Aorta (tissue), 5 donors: ENCODE results near the gene MPZL3. TPM values are rescaled to one million over a fixed set of nuclear protein-coding genes. Genes with fewer than 3 reads are reported as not detected.
A peak's percentile ranks its signal among the peaks of the same experiment; 100 is the strongest.

Experiments
- ATAC-seq: fragments of 200-7000 bp; cut with Tn5 transposase; one replicate; pipeline ENCODE4 v1.9.1; 2022; ENCODE audit warnings: moderate library complexity; ENCODE audit not compliant: low FRiP score
- DNase-seq, 2 donors: peaks; one replicate each; pipeline ENCODE4 v3.0.0-alpha.2; 2020
- H3K27ac ChIP-seq, 2 donors: one replicate each; pipeline ENCODE4 v1.5.1; 2013; ENCODE audit warnings: low read length in 2 of 2, mild to moderate bottlenecking in 2 of 2, moderate library complexity in 2 of 2, control low read depth in 1 of 2, inconsistent platforms in 1 of 2, low read depth in 1 of 2
- H3K27me3 ChIP-seq, 2 donors: one replicate each; pipeline ENCODE4 v1.6.1; 2013; ENCODE audit warnings: control low read depth in 1 of 2, low read length in 1 of 2, mild to moderate bottlenecking in 1 of 2, moderate library complexity in 1 of 2; ENCODE audit not compliant: insufficient read depth in 2 of 2, control insufficient read depth in 1 of 2
- H3K36me3 ChIP-seq, 2 donors: one replicate each; pipeline ENCODE4 v1.6.1; 2013; ENCODE audit warnings: control low read depth in 1 of 2, low read length in 1 of 2, mild to moderate bottlenecking in 1 of 2; ENCODE audit not compliant: insufficient read depth in 2 of 2, control insufficient read depth in 1 of 2
- H3K4me1 ChIP-seq, 2 donors: one replicate each; pipeline ENCODE4 v1.6.1; 2013; ENCODE audit warnings: low read length in 2 of 2, control low read depth in 1 of 2, mild to moderate bottlenecking in 1 of 2, moderate library complexity in 1 of 2; ENCODE audit not compliant: insufficient read depth in 2 of 2, control insufficient read depth in 1 of 2
- H3K4me3 ChIP-seq, 2 donors: one replicate each; pipeline ENCODE4 v1.5.1; 2013; ENCODE audit warnings: low read length in 2 of 2, control low read depth in 1 of 2, mild to moderate bottlenecking in 1 of 2
- H3K9me3 ChIP-seq: one replicate; pipeline ENCODE4 v1.6.1; 2013; ENCODE audit warnings: mild to moderate bottlenecking, low read length; ENCODE audit not compliant: control insufficient read depth
- WGBS, 2 donors: extraction: QIAGEN DNeasy Blood & Tissue Kit; methylation state at CpG; one replicate each; pipeline ENCODE4 v1.1.7; 2013; 5-methylcytosine and 5-hydroxymethylcytosine counted together
- intact Hi-C, 2 donors: fragments of 100-400 bp; cut with DNase I; formaldehyde crosslinking; loops; one replicate each; pipeline versions ENCODE4 v1.14.2 to v1.15.0; 2022
- polyA plus RNA-seq, 2 donors: library from polyadenylated mRNA; stranded (reverse); fragments of 200-250 nt; gene quantifications; one replicate each; pipeline ENCODE4 v1.2.3, GENCODE V29; 2013
- total RNA-seq, 2 donors: library from RNA; stranded (reverse); fragmentation: NEBNext Ultra II Directional; extraction: Animal tissue kit (Norgen Biotek cat#: 25700); gene quantifications; one replicate each; pipeline ENCODE4 v1.2.1, GENCODE V29; 2021
- donor health status: healthy with polysubstance abuse.
- donor health status: Bipolar disorder and iron deficiency.
- donor health status: DM: no; HTN: no; CAD: no.
- donor health status: DM: no; HTN: no; CAD: no.
- donor health status: DM: yes; HTN: yes; CAD: no.

The MPZL3 gene
- total and polyA plus RNA-seq, 4 donors = 0.33 to 2.7 (median 1.00) TPM

DNA sequence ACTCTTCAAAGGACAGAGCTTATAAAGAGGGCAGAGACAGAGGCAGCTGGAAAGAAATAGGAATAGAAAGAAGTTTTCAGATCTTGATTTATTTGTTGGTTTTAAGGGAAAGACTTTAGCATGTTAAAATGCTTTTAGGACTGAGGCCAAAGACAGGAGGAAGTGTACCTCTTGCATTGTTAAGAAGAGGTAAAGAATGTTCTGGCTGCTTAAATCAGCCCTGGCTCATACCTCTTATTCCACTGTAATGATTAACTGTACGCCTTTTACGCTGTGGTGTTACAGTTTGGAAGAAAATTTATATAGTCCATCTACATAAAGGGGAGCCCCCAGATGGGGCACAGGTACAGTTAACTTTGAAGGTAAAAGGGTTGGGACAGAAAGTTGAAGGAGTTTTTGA is 22.0 kb upstream of the MPZL3 start:
- no peaks in the 10 kb centered on the region for H3K9me3 ChIP-seq
- H3K4me3 ChIP-seq = no peak overlapping the region
- ATAC-seq (no peak), DNase-seq (no peak)
- no peaks in the 10 kb centered on the region for H3K27me3 ChIP-seq
- H3K36me3 ChIP-seq = no peaks in the 10 kb centered on the region
- H3K4me1 ChIP-seq = no peaks in the 10 kb centered on the region
- no peak overlapping the region for H3K27ac ChIP-seq
- intact Hi-C loops = no loop called here
- 80 to 82% methylated on average over 2 of the region's 2 CpGs for WGBS, 2 donors

DNA sequence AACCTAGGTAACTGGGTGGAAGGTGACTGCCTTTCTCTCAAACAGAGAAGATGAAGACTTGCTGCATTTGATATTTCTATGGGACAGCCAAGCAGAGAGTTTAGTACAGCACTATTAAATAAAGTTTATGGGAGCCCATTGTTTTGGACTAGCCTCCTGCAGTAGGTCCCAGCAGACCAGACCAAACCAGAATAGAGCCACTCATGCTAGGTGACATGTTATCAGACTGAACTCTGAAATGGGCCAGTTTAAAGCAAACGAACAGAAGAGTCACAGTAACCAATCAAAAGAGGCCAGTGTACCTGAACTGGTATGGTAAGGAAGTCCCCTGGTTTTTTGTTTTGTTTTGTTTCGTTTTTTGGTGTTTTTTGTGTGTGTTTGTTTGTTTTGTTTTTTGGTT is 19.8 kb upstream of the MPZL3 start:
- Histone ChIP-seq H3K36me3 (no peaks in the 10 kb centered on the region), H3K4me3 (no peak overlapping the region), H3K4me1 (no peaks in the 10 kb centered on the region), H3K27ac (no peak overlapping the region), H3K27me3 (peaks cover 0 to 3% of the 10 kb centered on the region in 2 donors), H3K9me3 (no peaks in the 10 kb centered on the region)
- no peak for ATAC-seq
- no peak for DNase-seq
- intact Hi-C loops = no loop called here
- WGBS, 2 donors = 54% methylated on average over 2 of the region's 2 CpGs

DNA sequence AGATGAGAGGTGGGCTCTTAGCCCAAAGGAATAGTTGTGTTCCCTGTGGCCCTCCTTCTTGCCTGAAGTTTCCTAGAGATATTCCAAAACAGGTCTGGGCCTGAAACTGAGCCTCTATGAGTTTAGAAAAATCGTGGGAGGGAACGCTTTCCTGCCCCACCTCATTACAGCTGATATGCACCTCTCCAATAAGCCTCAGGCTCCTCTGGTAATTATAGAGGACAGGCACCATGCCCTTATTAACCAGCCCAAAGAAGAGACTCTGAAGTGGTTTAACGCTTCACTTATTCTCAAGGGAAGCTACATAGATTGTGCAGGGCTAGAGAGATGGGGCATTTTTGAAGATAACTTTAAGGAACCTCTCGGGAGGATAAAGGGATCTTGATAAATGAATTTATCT is 15.3 kb upstream of the MPZL3 start:
- H3K9me3 ChIP-seq = no peaks in the 10 kb centered on the region
- no peaks in the 10 kb centered on the region for H3K36me3 ChIP-seq
- no peak for ATAC-seq
- H3K27ac ChIP-seq = no peak overlapping the region
- no peaks in the 10 kb centered on the region for H3K4me1 ChIP-seq
- intact Hi-C loops = no loop called here
- H3K4me3 ChIP-seq = no peak overlapping the region
- WGBS, 2 donors = 82 to 86% methylated on average over 4 of the region's 4 CpGs
- peaks cover 3 to 5% of the 10 kb centered on the region in 2 donors for H3K27me3 ChIP-seq
- no peak for DNase-seq

DNA sequence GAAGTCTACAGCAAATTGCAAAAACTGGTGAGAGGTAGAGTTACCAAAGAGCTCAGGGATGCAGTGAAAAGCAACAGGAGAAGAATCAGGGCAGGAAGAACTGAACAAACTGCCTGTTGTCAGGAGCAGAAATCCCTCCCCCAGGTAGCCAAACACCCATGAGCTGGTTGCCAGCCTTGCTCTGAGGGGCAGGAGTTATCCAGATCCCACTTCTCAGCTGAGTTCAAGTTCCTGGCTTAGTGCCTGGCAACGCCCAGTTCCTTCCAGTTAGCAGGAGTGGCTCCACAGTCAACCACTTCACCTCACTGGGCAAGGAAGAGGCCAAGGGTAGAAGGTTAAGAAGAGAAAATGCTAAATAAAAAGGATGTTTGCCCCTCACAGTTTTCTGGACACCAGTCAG is 13.8 kb upstream of the MPZL3 start:
- Histone ChIP-seq H3K4me1 (no peaks in the 10 kb centered on the region), H3K9me3 (no peaks in the 10 kb centered on the region), H3K36me3 (no peaks in the 10 kb centered on the region), H3K27ac (no peak overlapping the region), H3K27me3 (peaks cover 3 to 5% of the 10 kb centered on the region in 2 donors), H3K4me3 (no peak overlapping the region)
- 40 to 60% methylated on average over 1 of the region's 1 CpG for whole genome bisulfite sequencing, 2 donors
- DNase-seq = no peak
- ATAC-seq = no peak
- intact Hi-C loops = no loop called here

DNA sequence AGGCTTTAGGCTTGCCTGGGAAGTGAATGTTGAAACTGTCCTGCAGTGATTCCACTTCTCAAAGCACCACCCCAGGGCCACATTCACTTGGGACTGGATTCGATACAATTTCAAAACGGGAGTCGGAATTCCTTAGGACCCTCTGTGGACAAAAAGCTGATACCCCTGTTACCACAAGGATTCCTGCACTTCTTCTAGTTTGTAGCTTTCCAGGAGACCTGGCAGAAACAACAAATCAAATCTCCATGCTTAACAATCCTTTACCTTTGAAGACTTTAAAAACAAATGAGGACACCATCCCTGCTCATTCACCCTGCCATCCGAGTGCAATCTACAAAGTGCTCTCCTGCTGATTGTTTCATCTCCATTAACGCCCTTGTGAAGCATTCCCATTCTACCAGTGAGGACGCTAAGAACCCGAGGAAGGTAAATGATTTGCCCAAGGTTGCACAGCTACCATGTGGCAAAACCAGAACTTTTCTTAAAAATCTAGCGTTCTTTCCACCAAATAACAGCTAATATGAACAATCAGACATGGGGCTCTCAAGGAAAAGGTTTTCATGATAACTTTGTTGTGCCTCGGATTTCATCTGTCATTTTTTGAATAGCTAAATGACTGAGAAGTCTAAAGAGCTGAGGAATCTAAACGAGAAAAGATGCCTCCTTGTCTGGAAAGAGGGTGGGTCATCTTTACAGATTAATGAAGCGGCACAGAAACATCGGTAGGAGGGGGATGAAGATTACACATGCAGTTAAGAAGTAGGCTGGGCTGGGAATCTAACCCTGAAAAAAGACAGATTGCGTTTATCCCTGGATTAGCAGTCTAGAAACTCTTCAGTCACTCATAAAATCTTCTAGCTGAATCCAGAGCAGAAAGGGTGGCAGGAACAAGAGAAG is 12.7 kb upstream of the MPZL3 start:
- Histone ChIP-seq H3K4me1 (no peaks in the 10 kb centered on the region), H3K36me3 (no peaks in the 10 kb centered on the region), H3K4me3 (no peak overlapping the region), H3K27ac (no peak overlapping the region), H3K9me3 (no peaks in the 10 kb centered on the region), H3K27me3 (peaks cover 3 to 5% of the 10 kb centered on the region in 2 donors)
- ATAC-seq = no peak
- 54 to 59% methylated on average over 13 of the region's 13 CpGs for WGBS, 2 donors
- DNase-seq = no peak
- intact Hi-C loops = no loop called here

DNA sequence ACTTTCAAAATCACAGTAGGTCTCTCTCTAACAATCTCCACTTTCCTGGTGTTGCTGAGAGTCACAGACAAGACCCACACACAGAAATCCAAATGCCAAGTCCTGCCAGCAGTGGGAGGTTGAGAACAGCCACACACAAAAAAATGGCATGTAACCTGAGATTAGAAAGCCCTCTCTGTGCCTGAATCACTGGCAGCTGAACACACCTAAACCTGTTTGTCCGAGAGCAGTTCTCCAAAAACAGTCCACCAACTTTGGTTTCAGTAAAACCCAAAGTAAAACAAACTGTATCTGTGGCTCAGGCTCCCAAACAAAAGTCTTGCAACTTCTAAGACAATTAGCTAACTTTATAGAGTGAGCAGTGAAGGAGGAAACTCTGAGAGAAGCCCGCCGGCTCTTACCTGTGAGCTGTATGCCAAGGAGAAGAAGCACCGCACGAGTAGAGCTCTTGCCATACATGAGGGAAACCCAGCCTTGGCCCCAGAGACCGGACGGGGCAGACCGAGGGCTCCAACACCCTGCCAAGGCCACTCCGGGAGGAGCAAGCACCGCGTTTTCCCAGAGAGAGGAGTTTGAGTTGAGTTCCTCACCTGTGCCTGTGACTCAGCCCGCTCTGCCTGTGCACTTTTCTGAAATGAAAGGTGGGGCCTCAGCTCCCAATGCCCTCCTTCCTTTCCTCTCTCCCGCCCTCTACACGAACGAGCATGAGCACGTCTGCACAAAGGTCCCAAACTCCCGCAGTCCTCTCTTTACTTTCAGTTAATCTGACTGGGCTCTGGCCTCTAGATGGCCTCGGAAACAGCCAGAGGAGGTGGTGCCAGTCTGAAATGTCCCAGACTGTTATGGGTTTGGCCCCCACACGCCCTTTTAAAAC is 11.8 kb upstream of the MPZL3 start, which contains the start of gene MPZL2:
MPZL2 (minus strand) TSS at position 603 of the 874 bp plus-strand sequence; CDS start at position 459, 144 bp downstream.
- 2 to 4% methylated on average over 19 of the region's 19 CpGs for WGBS, 2 donors
- Histone ChIP-seq H3K4me1 (no peaks in the 10 kb centered on the region), H3K36me3 (no peaks in the 10 kb centered on the region), H3K27ac (no peak within 1 kb of the TSS), H3K9me3 (no peaks in the 10 kb centered on the region), H3K27me3 (peaks cover 3 to 5% of the 10 kb centered on the region in 2 donors), H3K4me3 (no peak within 1 kb of the TSS)
- peak in 1 of 2 donors; percentile 45 for DNase-seq
- intact Hi-C loops = no loop called here
- peak; percentile 67 for ATAC-seq

DNA sequence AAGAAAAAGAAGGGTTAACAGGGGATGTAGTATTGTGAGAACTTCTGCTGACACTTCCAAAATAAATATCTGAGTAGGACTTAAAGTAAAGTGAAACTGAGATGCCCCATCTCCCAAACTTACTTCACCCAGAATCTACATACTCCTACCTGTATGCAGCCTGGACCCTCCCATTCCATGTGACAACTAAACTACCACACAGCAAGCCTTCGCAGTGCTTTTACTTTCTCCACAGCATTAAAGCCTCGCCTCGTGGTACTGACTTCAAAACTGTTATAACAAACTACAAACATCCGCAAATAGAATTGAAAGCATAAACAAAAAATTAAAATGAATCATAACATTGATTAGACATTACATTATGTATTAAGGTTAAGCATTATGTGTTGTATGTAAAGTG is 10.9 kb upstream of the MPZL3 start:
- intact Hi-C loops = no loop called here
- Histone ChIP-seq H3K27ac (no peak overlapping the region), H3K36me3 (no peaks in the 10 kb centered on the region), H3K27me3 (peaks cover 3 to 5% of the 10 kb centered on the region in 2 donors), H3K4me3 (no peak overlapping the region), H3K9me3 (no peaks in the 10 kb centered on the region), H3K4me1 (no peaks in the 10 kb centered on the region)
- ATAC-seq (no peak), DNase-seq (no peak)
- WGBS, 2 donors = 79 to 80% methylated on average over 4 of the region's 4 CpGs

DNA sequence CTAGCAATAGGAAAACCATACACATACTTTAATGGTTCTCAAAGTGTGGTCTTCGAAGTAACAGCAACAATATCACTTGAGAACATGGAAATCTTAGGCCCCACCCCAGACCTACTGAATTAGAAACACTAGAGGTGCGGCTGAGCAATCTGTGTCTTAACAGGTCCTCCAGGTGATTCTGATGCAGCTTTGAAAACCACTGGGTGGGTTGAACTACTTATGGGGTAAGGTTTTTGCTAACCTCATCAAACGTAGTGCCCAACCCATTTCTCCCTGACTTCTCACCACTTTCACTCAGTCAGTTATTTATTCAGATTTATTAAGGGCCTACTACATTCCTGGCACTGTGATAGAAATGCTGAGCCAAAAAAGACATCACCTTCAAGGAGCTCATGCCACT is 8.2 kb upstream of the MPZL3 start:
- Histone ChIP-seq H3K9me3 (no peaks in the 10 kb centered on the region), H3K36me3 (no peaks in the 10 kb centered on the region), H3K27ac (no peak overlapping the region), H3K4me3 (no peak overlapping the region), H3K4me1 (no peaks in the 10 kb centered on the region), H3K27me3 (peaks cover 0 to 5% of the 10 kb centered on the region in 2 donors)
- ATAC-seq (no peak), DNase-seq (no peak)
- WGBS, 2 donors = 80 to 86% methylated on average over 3 of the region's 3 CpGs
- intact Hi-C loops = no loop called here
